Measurements from ENCODE around the gene THSD4.

THSD4 gene

GRCh38 chr15:71451130-71451529 is 335.9 kb downstream of the THSD4 start:
- ChIA-PET CTCF (interaction anchor here (0.7 to 2.5 kb wide), 2 partner anchors 11 to 351 kb away, joined by 3 to 8 read pairs; no protein-coding TSS in a partner anchor), POLR2A (no interaction called here)
- Histone ChIP-seq H3K36me3 (ENCODE audit: control insufficient read depth in 4 of 4, insufficient read depth in 4 of 4, low read length in 3 of 4) (no peaks in the 10 kb centered on the region), H3K9me3 (ENCODE audit: control extremely low read depth in 1 of 5, control insufficient read depth in 4 of 5, insufficient read depth in 2 of 5, low read depth in 1 of 5, low read length in 4 of 5) (no peaks in the 10 kb centered on the region), H3K4me3 (ENCODE audit: control insufficient read depth in 1 of 7, extremely low read depth in 1 of 7, insufficient read depth in 4 of 7, low read depth in 2 of 7, low read length in 6 of 7) (no peak overlapping the region), H3K27me3 (replicated peaks in 2 of 5; ENCODE audit: control insufficient read depth in 4 of 5, insufficient read depth in 5 of 5, low read length in 4 of 5) (peaks cover 0 to 5% (median 2%) of the 10 kb centered on the region in 5 experiments), H3K4me1 (ENCODE audit: control extremely low read depth in 1 of 4, control insufficient read depth in 4 of 4, insufficient read depth in 4 of 4, low read length in 3 of 4) (no peaks in the 10 kb centered on the region), H3K27ac (ENCODE audit: insufficient read depth in 1 of 2, low read depth in 1 of 2, low read length in 2 of 2, poor library complexity in 1 of 2, severe bottlenecking in 2 of 2) (no peak overlapping the region)
- 100% methylated on average over 4 of the region's 4 CpGs for WGBS (ENCODE audit: insufficient coverage)
- no peak for DNase-seq

- Histone ChIP-seq H3K27me3 (replicated peaks in 2 of 5; ENCODE audit: control insufficient read depth in 4 of 5, insufficient read depth in 5 of 5, low read length in 4 of 5) (peaks cover 0 to 2% (median 0%) of the 10 kb centered on the region in 5 experiments), H3K4me1 (ENCODE audit: control extremely low read depth in 1 of 4, control insufficient read depth in 4 of 4, insufficient read depth in 4 of 4, low read length in 3 of 4) (no peaks in the 10 kb centered on the region), H3K9me3 (ENCODE audit: control extremely low read depth in 1 of 5, control insufficient read depth in 4 of 5, insufficient read depth in 2 of 5, low read depth in 1 of 5, low read length in 4 of 5) (no peaks in the 10 kb centered on the region), H3K27ac (ENCODE audit: insufficient read depth in 1 of 2, low read depth in 1 of 2, low read length in 2 of 2, poor library complexity in 1 of 2, severe bottlenecking in 2 of 2) (no peak overlapping the region), H3K4me3 (ENCODE audit: control insufficient read depth in 1 of 7, extremely low read depth in 1 of 7, insufficient read depth in 4 of 7, low read depth in 2 of 7, low read length in 6 of 7) (no peak overlapping the region), H3K36me3 (ENCODE audit: control insufficient read depth in 4 of 4, insufficient read depth in 4 of 4, low read length in 3 of 4) (no peaks in the 10 kb centered on the region)
- POLR2A ChIA-PET = no interaction called here
- CTCF ChIA-PET = no interaction called here
- WGBS (ENCODE audit: insufficient coverage) = 67% methylated on average over 3 of the region's 3 CpGs
- DNase-seq = no peak
Measured at GRCh38 chr15:71452893-71453292, 337.6 kb downstream of the THSD4 start.

GRCh38 chr15:71454462-71454996 is 339.3 kb downstream of the THSD4 start:
- Histone ChIP-seq H3K4me3 (ENCODE audit: control insufficient read depth in 1 of 7, extremely low read depth in 1 of 7, insufficient read depth in 4 of 7, low read depth in 2 of 7, low read length in 6 of 7) (no peak overlapping the region), H3K27me3 (replicated peaks in 2 of 5; ENCODE audit: control insufficient read depth in 4 of 5, insufficient read depth in 5 of 5, low read length in 4 of 5) (peaks cover 0 to 2% (median 0%) of the 10 kb centered on the region in 5 experiments), H3K9me3 (ENCODE audit: control extremely low read depth in 1 of 5, control insufficient read depth in 4 of 5, insufficient read depth in 2 of 5, low read depth in 1 of 5, low read length in 4 of 5) (no peaks in the 10 kb centered on the region), H3K36me3 (ENCODE audit: control insufficient read depth in 4 of 4, insufficient read depth in 4 of 4, low read length in 3 of 4) (no peaks in the 10 kb centered on the region), H3K4me1 (ENCODE audit: control extremely low read depth in 1 of 4, control insufficient read depth in 4 of 4, insufficient read depth in 4 of 4, low read length in 3 of 4) (no peaks in the 10 kb centered on the region), H3K27ac (ENCODE audit: insufficient read depth in 1 of 2, low read depth in 1 of 2, low read length in 2 of 2, poor library complexity in 1 of 2, severe bottlenecking in 2 of 2) (no peak overlapping the region)
- POLR2A ChIA-PET = no interaction called here
- CTCF ChIA-PET = no interaction called here
- no peak for DNase-seq
- 94% methylated on average over 6 of the region's 6 CpGs for WGBS (ENCODE audit: insufficient coverage)

- ChIA-PET CTCF (no interaction called here), POLR2A (no interaction called here)
- peaks cover 0 to 2% (median 0%) of the 10 kb centered on the region in 5 experiments for H3K27me3 ChIP-seq (replicated peaks in 2 of 5; ENCODE audit: control insufficient read depth in 4 of 5, insufficient read depth in 5 of 5, low read length in 4 of 5)
- H3K27ac ChIP-seq (ENCODE audit: insufficient read depth in 1 of 2, low read depth in 1 of 2, low read length in 2 of 2, poor library complexity in 1 of 2, severe bottlenecking in 2 of 2) = no peak overlapping the region
- H3K4me3 ChIP-seq (ENCODE audit: control insufficient read depth in 1 of 7, extremely low read depth in 1 of 7, insufficient read depth in 4 of 7, low read depth in 2 of 7, low read length in 6 of 7) = no peak overlapping the region
- no peak for DNase-seq
- H3K9me3 ChIP-seq (ENCODE audit: control extremely low read depth in 1 of 5, control insufficient read depth in 4 of 5, insufficient read depth in 2 of 5, low read depth in 1 of 5, low read length in 4 of 5) = no peaks in the 10 kb centered on the region
- no peaks in the 10 kb centered on the region for H3K4me1 ChIP-seq (ENCODE audit: control extremely low read depth in 1 of 4, control insufficient read depth in 4 of 4, insufficient read depth in 4 of 4, low read length in 3 of 4)
- 100% methylated on average over 1 of the region's 3 CpGs for WGBS (ENCODE audit: insufficient coverage)
- no peaks in the 10 kb centered on the region for H3K36me3 ChIP-seq (ENCODE audit: control insufficient read depth in 4 of 4, insufficient read depth in 4 of 4, low read length in 3 of 4)
Measured at GRCh38 chr15:71455107-71455506, 339.8 kb downstream of the THSD4 start.

GRCh38 chr15:71455878-71456277 is 340.6 kb downstream of the THSD4 start:
- Histone ChIP-seq H3K9me3 (ENCODE audit: control extremely low read depth in 1 of 5, control insufficient read depth in 4 of 5, insufficient read depth in 2 of 5, low read depth in 1 of 5, low read length in 4 of 5) (no peaks in the 10 kb centered on the region), H3K27ac (ENCODE audit: insufficient read depth in 1 of 2, low read depth in 1 of 2, low read length in 2 of 2, poor library complexity in 1 of 2, severe bottlenecking in 2 of 2) (no peak overlapping the region), H3K4me1 (ENCODE audit: control extremely low read depth in 1 of 4, control insufficient read depth in 4 of 4, insufficient read depth in 4 of 4, low read length in 3 of 4) (no peaks in the 10 kb centered on the region), H3K36me3 (ENCODE audit: control insufficient read depth in 4 of 4, insufficient read depth in 4 of 4, low read length in 3 of 4) (no peaks in the 10 kb centered on the region), H3K4me3 (ENCODE audit: control insufficient read depth in 1 of 7, extremely low read depth in 1 of 7, insufficient read depth in 4 of 7, low read depth in 2 of 7, low read length in 6 of 7) (no peak overlapping the region), H3K27me3 (replicated peaks in 2 of 5; ENCODE audit: control insufficient read depth in 4 of 5, insufficient read depth in 5 of 5, low read length in 4 of 5) (no peaks in the 10 kb centered on the region)
- no peak for DNase-seq
- CTCF ChIA-PET = no interaction called here
- POLR2A ChIA-PET = no interaction called here
- 55% methylated on average over 2 of the region's 5 CpGs for WGBS (ENCODE audit: insufficient coverage)

GRCh38 chr15:71456362-71456761 is 341.1 kb downstream of the THSD4 start:
- Histone ChIP-seq H3K27ac (ENCODE audit: insufficient read depth in 1 of 2, low read depth in 1 of 2, low read length in 2 of 2, poor library complexity in 1 of 2, severe bottlenecking in 2 of 2) (no peak overlapping the region), H3K9me3 (ENCODE audit: control extremely low read depth in 1 of 5, control insufficient read depth in 4 of 5, insufficient read depth in 2 of 5, low read depth in 1 of 5, low read length in 4 of 5) (no peaks in the 10 kb centered on the region), H3K4me3 (ENCODE audit: control insufficient read depth in 1 of 7, extremely low read depth in 1 of 7, insufficient read depth in 4 of 7, low read depth in 2 of 7, low read length in 6 of 7) (no peak overlapping the region), H3K36me3 (ENCODE audit: control insufficient read depth in 4 of 4, insufficient read depth in 4 of 4, low read length in 3 of 4) (no peaks in the 10 kb centered on the region), H3K27me3 (replicated peaks in 2 of 5; ENCODE audit: control insufficient read depth in 4 of 5, insufficient read depth in 5 of 5, low read length in 4 of 5) (no peaks in the 10 kb centered on the region), H3K4me1 (ENCODE audit: control extremely low read depth in 1 of 4, control insufficient read depth in 4 of 4, insufficient read depth in 4 of 4, low read length in 3 of 4) (no peaks in the 10 kb centered on the region)
- CTCF ChIA-PET = no interaction called here
- no peak for DNase-seq
- POLR2A ChIA-PET = no interaction called here

GRCh38 chr15:71456811-71457210 is 341.5 kb downstream of the THSD4 start:
- no peak overlapping the region for H3K27ac ChIP-seq (ENCODE audit: insufficient read depth in 1 of 2, low read depth in 1 of 2, low read length in 2 of 2, poor library complexity in 1 of 2, severe bottlenecking in 2 of 2)
- WGBS (ENCODE audit: insufficient coverage) = 100% methylated on average over 3 of the region's 3 CpGs
- H3K4me3 ChIP-seq (ENCODE audit: control insufficient read depth in 1 of 7, extremely low read depth in 1 of 7, insufficient read depth in 4 of 7, low read depth in 2 of 7, low read length in 6 of 7) = no peak overlapping the region
- POLR2A ChIA-PET = no interaction called here
- no peak for DNase-seq
- CTCF ChIA-PET = no interaction called here
- H3K27me3 ChIP-seq (replicated peaks in 2 of 5; ENCODE audit: control insufficient read depth in 4 of 5, insufficient read depth in 5 of 5, low read length in 4 of 5) = no peaks in the 10 kb centered on the region
- no peaks in the 10 kb centered on the region for H3K9me3 ChIP-seq (ENCODE audit: control extremely low read depth in 1 of 5, control insufficient read depth in 4 of 5, insufficient read depth in 2 of 5, low read depth in 1 of 5, low read length in 4 of 5)
- no peaks in the 10 kb centered on the region for H3K4me1 ChIP-seq (ENCODE audit: control extremely low read depth in 1 of 4, control insufficient read depth in 4 of 4, insufficient read depth in 4 of 4, low read length in 3 of 4)
- no peaks in the 10 kb centered on the region for H3K36me3 ChIP-seq (ENCODE audit: control insufficient read depth in 4 of 4, insufficient read depth in 4 of 4, low read length in 3 of 4)
